Tibial artery (tissue), 4 donors: ENCODE data around the gene HRH1.

ENCODE experiments used
- DNase-seq, 2 donors: peaks; one replicate each; pipeline ENCODE4 v3.0.0-alpha.2; 2019
- H3K27ac ChIP-seq, 2 donors: fragments of 200-600 bp; sonication (generic) in 1 of 2; 1 replicate in 1 of 2; 2 replicates in 1 of 2; pipeline ENCODE4 v1.5.1; 2018 to 2019; ENCODE audit warnings: mild to moderate bottlenecking in 1 of 2
- H3K27me3 ChIP-seq, 2 donors: fragments of 200-600 bp; sonication (generic) in 1 of 2; one replicate each; pipeline versions ENCODE4 v1.5.1 to v1.6.0; 2016 to 2019
- H3K36me3 ChIP-seq, 3 donors: fragments of 200-600 bp; sonication (generic) in 2 of 3; one replicate each; pipeline ENCODE4 v1.5.1; 2016 to 2019; ENCODE audit warnings: mild to moderate bottlenecking in 2 of 3
- H3K4me1 ChIP-seq, 4 donors: fragments of 200-600 bp; sonication (generic) in 2 of 4; 1 replicate in 3 of 4; 2 replicates in 1 of 4; pipeline ENCODE4 v1.5.1; 2016 to 2019
- H3K4me3 ChIP-seq, 2 donors: fragments of 200-600 bp; sonication (generic) in 1 of 2; 1 replicate in 1 of 2; 2 replicates in 1 of 2; pipeline ENCODE4 v1.5.1; 2018 to 2019; ENCODE audit warnings: mild to moderate bottlenecking in 2 of 2
- H3K9me3 ChIP-seq, 3 donors: fragments of 200-600 bp; sonication (generic) in 1 of 3; one replicate each; pipeline ENCODE4 v1.5.1; 2016 to 2019
- CTCF ChIP-seq, 2 experiments: fragments of 200-600 bp in 1 of 2; fragments of 450-650 bp in 1 of 2; IDR thresholded peaks; one replicate each; pipeline ENCODE4 v1.5.1; 2017 to 2019; ENCODE audit warnings: antibody characterized with exemption in 2 of 2, mild to moderate bottlenecking in 1 of 2, moderate library complexity in 1 of 2
- intact Hi-C: fragments of 100-400 bp; cut with DNase I; formaldehyde crosslinking; loops from one replicate; pipeline ENCODE4 v1.15.0; 2023; ENCODE audit warnings: low total_unique reads

HRH1 gene

GRCh38 chr3:11154953-11155325, 646 bp downstream of the HRH1 start:
- Histone ChIP-seq H3K27me3 (no peaks in the 10 kb centered on the region), H3K9me3 (no peaks in the 10 kb centered on the region), H3K36me3 (no peaks in the 10 kb centered on the region), H3K4me3 (peak overlapping the region; percentile 84 to 89), H3K4me1 (peaks cover 0 to 63% (median 35%) of the 10 kb centered on the region in 4 donors), H3K27ac (peak overlapping the region; percentile 92 to 94)
- no peak for TF ChIP-seq CTCF (IDR thresholded peaks at IDR 0.05)
- intact Hi-C loops: loop anchor here (5.0 kb wide), 1 partner anchor 52 kb away; no protein-coding TSS in a partner anchor
- peak in 1 of 2 donors; percentile 64 for DNase-seq

GRCh38 chr3:11155341-11156025, 1.2 kb downstream of the HRH1 start:
- peak overlapping the region; percentile 84 to 89 for H3K4me3 ChIP-seq
- H3K27ac ChIP-seq: peak overlapping the region; percentile 92 to 94
- peak; percentile 74 to 82 for TF ChIP-seq CTCF (IDR thresholded peaks at IDR 0.05)
- DNase-seq: peak; percentile 87 to 89
- H3K9me3 ChIP-seq: no peaks in the 10 kb centered on the region
- H3K36me3 ChIP-seq: no peaks in the 10 kb centered on the region
- H3K4me1 ChIP-seq: peaks cover 0 to 60% (median 29%) of the 10 kb centered on the region in 4 donors
- no peaks in the 10 kb centered on the region for H3K27me3 ChIP-seq
- intact Hi-C loops: loop anchor here (5.0 kb wide), 1 partner anchor 52 kb away; no protein-coding TSS in a partner anchor

- peak in 1 of 2 donors; percentile 50 for DNase-seq
- Histone ChIP-seq H3K9me3 (no peaks in the 10 kb centered on the region), H3K27ac (peak overlapping the region; percentile 92 to 94), H3K4me1 (peaks cover 0 to 54% (median 28%) of the 10 kb centered on the region in 4 donors), H3K36me3 (no peaks in the 10 kb centered on the region), H3K4me3 (peak overlapping the region; percentile 84 to 89), H3K27me3 (no peaks in the 10 kb centered on the region)
- no peak for TF ChIP-seq CTCF (IDR thresholded peaks at IDR 0.05)
- intact Hi-C loops: loop anchor here (5.0 kb wide), 1 partner anchor 51 kb away; no protein-coding TSS in a partner anchor
These were observed 1.7 kb downstream of the HRH1 start for GRCh38 chr3:11156026-11156410.

GRCh38 chr3:11157421-11157820, 3.1 kb downstream of the HRH1 start:
- intact Hi-C loops: loop anchor here (5.0 kb wide), 1 partner anchor 50 kb away; no protein-coding TSS in a partner anchor
- no peak for TF ChIP-seq CTCF (IDR thresholded peaks at IDR 0.05)
- Histone ChIP-seq H3K36me3 (no peaks in the 10 kb centered on the region), H3K4me1 (peaks cover 0 to 53% (median 28%) of the 10 kb centered on the region in 4 donors), H3K4me3 (peak overlapping the region in 1 of 2 donors; percentile 84), H3K27me3 (no peaks in the 10 kb centered on the region), H3K27ac (peak overlapping the region in 1 of 2 donors; percentile 94), H3K9me3 (no peaks in the 10 kb centered on the region)
- DNase-seq: peak in 1 of 2 donors; percentile 21

- no peak overlapping the region for H3K4me3 ChIP-seq
- intact Hi-C loops: loop anchor here (5.0 kb wide), 1 partner anchor 48 kb away; no protein-coding TSS in a partner anchor
- peak; percentile 78 to 81 for DNase-seq
- no peak for TF ChIP-seq CTCF (IDR thresholded peaks at IDR 0.05)
- H3K9me3 ChIP-seq: no peaks in the 10 kb centered on the region
- H3K36me3 ChIP-seq: no peaks in the 10 kb centered on the region
- no peaks in the 10 kb centered on the region for H3K27me3 ChIP-seq
- peaks cover 0 to 62% (median 27%) of the 10 kb centered on the region in 4 donors for H3K4me1 ChIP-seq
- H3K27ac ChIP-seq: peak overlapping the region; percentile 58 to 62
These were observed 5.2 kb downstream of the HRH1 start for GRCh38 chr3:11159421-11159904.
